NCI-H510A (cell line): ENCODE data around the gene CDKN1A.

ENCODE experiments used
- DNase-seq: peaks from one replicate; lab custom pipeline; 2025; lab: John Stamatoyannopoulos, UW

Gene CDKN1A

DNA sequence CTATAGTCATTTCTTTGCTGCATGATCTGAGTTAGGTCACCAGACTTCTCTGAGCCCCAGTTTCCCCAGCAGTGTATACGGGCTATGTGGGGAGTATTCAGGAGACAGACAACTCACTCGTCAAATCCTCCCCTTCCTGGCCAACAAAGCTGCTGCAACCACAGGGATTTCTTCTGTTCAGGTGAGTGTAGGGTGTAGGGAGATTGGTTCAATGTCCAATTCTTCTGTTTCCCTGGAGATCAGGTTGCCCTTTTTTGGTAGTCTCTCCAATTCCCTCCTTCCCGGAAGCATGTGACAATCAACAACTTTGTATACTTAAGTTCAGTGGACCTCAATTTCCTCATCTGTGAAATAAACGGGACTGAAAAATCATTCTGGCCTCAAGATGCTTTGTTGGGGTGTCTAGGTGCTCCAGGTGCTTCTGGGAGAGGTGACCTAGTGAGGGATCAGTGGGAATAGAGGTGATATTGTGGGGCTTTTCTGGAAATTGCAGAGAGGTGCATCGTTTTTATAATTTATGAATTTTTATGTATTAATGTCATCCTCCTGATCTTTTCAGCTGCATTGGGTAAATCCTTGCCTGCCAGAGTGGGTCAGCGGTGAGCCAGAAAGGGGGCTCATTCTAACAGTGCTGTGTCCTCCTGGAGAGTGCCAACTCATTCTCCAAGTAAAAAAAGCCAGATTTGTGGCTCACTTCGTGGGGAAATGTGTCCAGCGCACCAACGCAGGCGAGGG, 594 bp upstream of the CDKN1A start:
- no peak for DNase-seq

DNA sequence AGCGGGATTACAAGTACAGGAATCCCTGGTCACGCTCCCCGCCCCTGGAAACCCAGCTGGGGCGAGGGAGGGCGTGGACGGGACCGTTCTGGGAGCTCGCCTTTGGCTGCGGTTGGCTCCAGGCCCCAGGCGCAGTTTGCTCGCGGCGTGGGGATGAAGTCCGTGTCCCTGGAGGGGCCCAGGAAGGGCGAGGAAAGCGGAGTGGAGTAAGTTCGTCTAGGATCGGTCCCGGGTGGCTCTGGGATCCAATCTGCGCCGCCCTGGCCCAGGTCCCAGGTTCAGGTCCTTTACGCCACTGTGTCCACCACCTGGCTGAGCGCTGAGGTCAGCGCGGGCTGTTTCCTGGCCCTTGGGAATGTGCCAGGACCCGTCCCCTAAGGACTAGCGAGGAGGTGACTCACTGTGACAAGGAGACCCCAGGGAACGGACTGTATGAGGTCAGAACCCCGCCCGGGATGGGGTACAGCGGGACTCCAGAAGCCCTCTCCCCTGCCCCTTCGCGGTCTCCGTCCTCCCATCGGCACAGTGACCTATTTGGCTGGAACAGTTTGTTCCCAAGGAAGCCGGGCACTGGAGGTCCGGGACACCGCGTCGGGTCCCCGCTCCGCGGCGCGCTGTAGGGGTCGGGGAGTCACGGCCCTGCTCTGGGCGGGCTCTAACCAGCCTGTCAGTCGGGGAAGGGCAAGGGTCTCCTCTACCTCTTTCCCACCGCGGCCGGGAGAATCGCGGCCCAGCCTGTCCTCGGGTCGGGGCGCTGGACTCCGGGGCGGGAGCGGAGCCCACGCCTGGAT, 724 bp downstream of the CDKN1A start:
- no peak for DNase-seq

DNA sequence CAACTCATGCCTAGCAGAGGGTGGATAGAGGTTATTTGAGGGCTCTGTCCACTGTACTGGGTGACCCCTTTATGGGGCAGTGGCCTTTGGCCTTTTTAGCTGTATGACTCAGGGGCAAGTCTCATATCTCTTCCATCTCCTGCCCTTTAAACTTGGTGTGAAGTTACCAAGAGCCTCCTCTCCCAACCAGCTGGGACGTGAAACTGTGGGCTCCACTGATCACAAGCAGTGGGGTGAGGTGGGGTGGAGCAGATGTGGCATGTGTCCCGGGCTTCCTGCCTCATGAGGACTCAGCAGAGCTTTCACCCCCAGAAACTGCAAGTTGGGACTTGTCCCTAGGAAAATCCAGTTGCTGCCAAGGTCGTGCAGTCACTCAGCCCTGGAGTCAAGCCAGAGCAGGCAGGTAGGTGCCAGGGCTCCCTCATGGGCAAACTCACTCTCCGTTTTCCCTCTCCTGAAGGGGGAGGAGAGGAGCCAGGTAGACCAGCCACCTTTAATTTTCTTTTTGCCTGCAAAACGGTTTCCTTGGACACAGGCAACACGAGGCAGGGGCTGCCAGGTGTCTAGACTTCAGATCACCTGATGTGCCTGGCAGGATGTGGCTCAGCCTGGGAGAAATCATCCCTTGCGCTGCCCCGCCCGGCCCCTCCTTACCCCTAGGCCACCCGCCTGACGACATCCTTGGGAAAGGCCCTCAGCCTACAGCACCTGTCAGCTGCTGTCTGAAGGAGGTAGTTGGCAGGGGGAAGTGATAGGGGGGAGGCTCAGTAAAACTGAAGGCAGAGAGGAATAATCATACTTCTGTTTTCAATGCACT, 4.0 kb downstream of the CDKN1A start:
- peak; percentile 96 for DNase-seq

DNA sequence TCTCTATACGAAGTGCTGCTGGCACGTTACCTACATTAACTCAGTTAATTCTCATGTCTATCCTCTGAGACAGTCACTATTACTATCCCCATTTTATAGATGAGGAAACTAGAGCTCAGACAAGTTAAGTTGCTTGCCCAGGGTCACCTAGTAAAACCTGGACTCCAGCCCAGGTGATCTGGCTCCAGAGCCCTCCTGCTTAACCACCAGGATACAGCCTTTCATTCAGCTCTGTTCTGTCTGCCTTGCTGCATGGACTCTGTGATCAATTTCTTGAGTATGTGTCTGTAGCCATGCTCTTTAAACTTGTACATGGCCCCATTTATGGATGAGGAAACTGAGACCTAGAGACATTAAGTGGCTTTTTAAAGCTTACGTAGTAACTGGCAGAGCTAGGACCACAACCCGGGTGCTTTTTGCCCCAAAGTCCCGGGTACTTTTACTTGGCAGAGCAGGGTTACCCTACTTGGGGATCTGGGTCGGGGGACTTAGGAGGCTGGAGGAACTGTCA, 4.7 kb downstream of the CDKN1A start:
- no peak for DNase-seq

DNA sequence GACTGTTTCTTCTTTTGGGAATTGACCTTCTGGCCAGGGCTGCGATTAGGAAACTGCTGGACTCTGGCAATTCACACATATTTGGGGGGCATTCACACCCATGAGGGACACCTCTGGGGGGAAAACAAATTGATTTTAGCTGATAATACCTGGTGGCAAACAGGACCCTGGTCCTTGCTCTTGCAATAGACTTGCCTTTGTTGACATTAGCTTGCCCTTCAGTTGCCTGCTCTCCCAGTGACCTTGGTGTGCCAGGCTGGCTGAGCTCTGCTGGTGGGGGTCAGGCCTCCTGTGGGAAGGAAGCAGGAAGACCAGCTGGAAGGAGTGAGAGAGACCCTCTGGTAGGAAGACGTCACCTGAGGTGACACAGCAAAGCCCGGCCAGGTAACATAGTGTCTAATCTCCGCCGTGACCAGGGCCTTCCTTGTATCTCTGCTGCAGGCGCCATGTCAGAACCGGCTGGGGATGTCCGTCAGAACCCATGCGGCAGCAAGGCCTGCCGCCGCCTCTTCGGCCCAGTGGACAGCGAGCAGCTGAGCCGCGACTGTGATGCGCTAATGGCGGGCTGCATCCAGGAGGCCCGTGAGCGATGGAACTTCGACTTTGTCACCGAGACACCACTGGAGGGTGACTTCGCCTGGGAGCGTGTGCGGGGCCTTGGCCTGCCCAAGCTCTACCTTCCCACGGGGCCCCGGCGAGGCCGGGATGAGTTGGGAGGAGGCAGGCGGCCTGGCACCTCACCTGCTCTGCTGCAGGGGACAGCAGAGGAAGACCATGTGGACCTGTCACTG, 5.3 kb downstream of the CDKN1A start:
- DNase-seq = no peak

DNA sequence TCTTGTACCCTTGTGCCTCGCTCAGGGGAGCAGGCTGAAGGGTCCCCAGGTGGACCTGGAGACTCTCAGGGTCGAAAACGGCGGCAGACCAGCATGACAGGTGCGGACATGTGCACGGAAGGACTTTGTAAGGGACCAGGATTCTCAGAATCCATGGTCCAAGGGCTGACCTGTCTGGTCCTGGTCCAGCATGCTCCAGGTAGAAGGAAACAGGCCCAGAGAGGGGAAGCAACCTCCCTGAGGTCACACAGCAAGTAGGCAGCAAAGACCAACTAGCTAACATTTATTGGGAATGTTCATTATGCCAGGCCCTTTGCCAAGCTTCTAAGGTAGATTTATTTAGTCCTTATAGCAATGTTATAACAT, 5.9 kb downstream of the CDKN1A start:
- DNase-seq = no peak

DNA sequence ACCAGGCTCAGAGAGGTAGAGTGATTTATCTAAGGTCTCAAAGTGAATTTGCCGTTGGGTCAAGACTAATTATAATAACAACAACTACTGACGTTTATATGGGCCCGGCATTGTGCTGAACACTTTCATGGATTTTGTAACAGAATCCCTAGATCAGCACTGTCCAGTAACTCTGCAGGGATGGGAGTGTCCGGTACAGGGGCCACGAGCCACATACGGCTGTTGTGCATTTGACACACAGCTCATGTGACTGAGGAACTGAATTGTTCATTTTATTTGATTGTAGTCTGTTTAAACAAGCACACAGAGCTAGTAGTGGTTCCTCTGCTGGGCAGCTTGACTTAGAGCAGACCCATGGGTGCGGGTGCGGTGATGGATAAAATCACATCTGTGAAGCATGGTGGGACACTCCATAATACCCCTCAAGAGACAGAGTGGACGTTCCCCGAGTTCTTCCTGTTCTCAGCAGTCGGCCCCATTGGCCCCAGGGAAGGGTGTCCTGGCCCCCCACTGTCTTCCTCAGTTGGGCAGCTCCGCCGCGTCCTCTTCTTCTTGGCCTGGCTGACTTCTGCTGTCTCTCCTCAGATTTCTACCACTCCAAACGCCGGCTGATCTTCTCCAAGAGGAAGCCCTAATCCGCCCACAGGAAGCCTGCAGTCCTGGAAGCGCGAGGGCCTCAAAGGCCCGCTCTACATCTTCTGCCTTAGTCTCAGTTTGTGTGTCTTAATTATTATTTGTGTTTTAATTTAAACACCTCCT, 6.8 kb downstream of the CDKN1A start:
- DNase-seq = no peak

DNA sequence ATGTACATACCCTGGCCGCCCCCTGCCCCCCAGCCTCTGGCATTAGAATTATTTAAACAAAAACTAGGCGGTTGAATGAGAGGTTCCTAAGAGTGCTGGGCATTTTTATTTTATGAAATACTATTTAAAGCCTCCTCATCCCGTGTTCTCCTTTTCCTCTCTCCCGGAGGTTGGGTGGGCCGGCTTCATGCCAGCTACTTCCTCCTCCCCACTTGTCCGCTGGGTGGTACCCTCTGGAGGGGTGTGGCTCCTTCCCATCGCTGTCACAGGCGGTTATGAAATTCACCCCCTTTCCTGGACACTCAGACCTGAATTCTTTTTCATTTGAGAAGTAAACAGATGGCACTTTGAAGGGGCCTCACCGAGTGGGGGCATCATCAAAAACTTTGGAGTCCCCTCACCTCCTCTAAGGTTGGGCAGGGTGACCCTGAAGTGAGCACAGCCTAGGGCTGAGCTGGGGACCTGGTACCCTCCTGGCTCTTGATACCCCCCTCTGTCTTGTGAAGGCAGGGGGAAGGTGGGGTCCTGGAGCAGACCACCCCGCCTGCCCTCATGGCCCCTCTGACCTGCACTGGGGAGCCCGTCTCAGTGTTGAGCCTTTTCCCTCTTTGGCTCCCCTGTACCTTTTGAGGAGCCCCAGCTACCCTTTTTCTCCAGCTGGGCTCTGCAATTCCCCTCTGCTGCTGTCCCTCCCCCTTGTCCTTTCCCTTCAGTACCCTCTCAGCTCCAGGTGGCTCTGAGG, 7.6 kb downstream of the CDKN1A start:
- no peak for DNase-seq

DNA sequence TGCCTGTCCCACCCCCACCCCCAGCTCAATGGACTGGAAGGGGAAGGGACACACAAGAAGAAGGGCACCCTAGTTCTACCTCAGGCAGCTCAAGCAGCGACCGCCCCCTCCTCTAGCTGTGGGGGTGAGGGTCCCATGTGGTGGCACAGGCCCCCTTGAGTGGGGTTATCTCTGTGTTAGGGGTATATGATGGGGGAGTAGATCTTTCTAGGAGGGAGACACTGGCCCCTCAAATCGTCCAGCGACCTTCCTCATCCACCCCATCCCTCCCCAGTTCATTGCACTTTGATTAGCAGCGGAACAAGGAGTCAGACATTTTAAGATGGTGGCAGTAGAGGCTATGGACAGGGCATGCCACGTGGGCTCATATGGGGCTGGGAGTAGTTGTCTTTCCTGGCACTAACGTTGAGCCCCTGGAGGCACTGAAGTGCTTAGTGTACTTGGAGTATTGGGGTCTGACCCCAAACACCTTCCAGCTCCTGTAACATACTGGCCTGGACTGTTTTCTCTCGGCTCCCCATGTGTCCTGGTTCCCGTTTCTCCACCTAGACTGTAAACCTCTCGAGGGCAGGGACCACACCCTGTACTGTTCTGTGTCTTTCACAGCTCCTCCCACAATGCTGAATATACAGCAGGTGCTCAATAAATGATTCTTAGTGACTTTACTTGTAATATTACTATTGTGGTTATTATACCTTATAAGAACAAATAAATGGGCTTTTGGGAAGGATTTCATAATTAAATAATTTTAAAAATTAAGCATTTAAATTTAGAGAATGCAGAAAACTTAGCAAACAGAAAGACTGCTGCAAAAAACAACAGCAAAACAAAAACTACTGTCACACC, 8.4 kb downstream of the CDKN1A start:
- DNase-seq = no peak

DNA sequence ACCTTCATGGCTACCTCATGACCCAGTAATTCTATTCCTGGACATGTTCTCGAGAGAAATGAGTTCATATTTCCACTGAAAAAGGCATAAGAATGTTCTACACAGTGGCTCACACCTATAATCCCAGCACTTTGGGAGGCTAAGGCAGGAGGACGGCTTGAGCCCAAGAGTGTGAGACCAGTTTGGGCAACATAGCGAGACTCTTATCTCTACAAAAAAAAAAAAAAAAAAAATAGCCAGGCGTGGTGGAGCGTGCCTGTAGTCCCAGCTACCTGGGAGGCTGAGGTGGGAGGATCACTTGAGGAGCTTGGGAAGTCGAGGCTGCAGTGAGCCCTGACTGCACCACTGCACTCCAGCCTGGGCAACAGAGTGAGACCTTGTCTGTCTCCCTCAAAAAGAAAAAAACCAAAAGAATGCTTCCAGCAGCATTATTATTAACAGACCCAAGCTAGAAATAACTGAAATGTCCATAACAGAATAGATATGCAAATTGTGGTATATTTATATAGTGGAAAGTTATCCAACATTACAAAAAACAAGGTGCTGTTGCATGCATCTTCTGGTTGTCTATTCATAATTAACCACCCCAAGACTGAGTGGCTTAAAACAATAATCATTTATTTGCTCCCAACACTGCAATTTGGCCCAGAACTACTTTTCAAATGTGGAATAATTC, 9.7 kb downstream of the CDKN1A start:
- DNase-seq = no peak

DNA sequence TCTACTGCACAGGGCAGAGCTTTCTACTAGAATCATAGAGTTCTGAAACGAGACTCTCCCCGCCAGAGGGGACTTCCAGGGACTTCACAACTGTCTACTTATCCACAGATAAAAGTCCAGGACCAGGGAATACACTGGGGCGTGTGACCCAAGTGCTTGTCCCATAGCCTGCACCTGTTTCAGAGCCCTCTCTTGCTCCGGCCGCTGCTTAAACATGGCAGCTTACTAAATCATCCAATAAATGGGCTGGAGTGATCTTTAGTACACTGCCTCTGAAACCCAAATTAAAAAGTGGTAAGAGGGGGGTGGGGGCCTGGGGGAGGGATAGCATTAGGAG, 10.2 kb downstream of the CDKN1A start:
- DNase-seq = no peak

DNA sequence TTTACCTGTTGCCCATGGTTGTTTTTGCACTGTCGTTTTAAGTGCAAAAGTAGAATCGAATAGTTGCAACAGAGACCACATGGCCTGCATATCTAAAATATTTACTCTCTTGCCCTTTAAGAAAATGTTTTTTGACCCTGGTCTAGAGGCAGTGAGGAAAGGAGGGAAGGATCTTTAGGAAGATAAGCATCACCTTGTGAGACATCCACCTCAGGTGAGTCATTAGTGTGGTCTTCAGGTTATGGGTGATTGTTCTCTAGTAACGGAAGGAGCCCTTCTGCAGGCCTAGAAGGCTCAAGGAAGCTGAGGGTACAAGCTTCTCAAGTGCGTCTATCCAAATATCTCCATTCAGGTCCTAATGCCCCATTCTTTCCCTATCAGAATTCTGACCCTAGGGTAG, 12.5 kb downstream of the CDKN1A start:
- no peak for DNase-seq

DNA sequence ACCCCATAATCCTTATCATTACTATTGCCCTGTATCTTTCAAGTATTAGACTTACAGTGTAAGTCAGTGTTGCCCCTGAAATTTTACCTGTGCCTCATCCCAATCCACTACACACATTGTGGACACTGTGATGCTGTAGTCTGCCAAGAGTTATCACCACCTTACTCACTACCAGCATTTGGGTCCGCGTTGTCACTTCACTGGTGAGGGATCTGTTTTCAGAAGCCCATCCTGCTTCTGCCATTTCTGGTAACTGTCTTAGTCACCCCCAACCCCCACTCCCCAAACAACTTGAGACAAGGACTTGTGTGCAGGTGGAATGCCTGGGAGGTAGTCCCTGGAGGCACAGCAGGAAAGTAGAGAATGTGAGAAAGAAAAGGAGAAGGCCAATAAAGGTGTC, 13.1 kb downstream of the CDKN1A start:
- DNase-seq = no peak

DNA sequence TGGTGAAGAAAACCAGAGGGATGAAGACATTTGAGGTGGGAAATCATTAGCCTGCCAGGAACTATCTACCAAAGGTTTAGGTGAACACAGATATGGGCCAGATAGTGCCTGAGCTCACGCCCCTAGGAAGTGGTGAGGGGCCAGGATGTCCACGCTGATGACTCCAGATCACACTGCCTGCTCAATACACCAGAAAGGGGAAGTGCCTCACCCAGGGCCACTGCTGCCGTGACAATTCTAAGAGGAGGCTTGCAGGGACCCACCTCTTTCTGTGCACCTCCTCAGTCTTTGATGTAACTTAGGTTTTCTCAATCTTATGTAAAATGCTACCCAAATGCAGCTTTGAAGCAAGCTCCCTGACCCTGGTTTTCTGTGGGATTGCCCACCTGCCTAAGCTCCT, 13.7 kb downstream of the CDKN1A start:
- no peak for DNase-seq

DNA sequence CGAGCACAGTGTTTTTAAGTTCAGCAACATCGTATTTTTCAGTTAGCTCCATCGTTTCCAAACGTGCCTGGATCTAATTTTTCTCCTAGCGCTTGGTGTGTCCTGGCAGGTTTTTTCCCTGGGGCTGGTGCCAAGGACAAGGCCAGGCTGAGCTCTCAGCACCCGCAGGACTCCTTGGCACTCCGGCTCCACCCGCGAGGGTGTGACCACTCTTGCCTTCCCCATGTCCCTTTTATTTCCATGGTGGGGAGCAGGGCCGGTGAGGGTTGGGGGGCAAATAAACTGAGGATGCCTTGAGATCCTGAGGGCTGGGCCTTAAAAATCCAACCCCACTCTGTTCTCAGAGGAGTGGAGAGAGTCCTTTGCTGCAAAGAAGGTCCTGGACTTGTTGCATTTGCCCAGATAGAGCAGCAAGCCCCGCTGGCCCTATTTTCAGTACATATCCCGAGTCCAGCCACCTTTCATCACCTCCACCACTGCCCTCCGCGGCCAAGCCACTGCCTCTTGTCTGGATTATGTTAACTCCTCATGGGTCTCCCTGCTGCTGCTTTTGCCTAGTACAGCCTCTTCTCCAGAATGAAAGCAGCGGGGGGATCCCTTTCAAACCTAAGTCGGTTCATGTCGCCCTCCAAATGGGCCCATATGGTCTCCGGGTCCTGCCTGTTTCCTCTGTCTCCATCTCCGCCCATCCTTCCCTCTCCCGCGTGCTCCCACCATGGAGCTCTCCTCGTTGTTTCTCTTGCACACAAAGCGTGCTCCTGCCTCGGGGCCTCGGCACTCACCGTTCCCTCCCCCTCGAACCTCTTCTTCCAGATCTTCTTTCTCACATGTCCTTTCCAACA, 14.6 kb downstream of the CDKN1A start:
- no peak for DNase-seq

DNA sequence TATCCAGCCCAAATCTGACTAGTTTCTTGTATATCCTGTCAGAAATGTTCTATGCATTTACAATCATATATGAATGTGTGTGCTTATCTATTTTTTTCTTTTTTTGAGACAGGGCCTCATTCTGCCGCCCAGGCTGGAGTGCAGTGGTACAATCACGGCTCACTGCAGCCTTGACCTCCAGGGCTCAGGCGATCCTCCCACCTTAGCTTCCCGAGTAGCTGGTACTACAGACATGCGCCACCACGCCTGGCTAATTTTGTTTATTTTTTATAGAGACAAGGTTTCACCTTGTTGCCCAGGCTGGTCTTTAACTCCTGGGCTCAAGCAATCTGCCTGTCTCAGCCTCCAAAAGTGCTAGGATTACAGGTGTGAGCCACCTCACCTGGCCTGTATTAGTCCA, 16.1 kb downstream of the CDKN1A start:
- DNase-seq = no peak

DNA sequence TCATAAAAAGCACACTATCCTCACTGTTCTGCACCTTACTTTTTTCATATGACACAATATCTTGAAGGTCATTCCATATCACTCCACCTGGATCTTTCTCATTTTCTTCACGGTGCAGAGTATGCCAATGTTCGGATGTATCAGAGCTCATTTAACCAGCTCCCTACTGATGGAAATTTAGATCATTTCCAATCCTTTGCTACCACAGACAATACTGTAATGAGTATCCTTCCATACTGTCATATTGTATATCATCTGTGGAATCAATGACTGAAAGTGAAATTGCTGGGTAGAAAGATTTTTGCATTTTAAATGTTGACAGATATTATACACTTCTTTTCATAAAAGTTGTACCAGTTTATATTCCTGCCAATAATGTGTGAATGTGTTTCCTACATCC, 16.9 kb downstream of the CDKN1A start:
- no peak for DNase-seq

DNA sequence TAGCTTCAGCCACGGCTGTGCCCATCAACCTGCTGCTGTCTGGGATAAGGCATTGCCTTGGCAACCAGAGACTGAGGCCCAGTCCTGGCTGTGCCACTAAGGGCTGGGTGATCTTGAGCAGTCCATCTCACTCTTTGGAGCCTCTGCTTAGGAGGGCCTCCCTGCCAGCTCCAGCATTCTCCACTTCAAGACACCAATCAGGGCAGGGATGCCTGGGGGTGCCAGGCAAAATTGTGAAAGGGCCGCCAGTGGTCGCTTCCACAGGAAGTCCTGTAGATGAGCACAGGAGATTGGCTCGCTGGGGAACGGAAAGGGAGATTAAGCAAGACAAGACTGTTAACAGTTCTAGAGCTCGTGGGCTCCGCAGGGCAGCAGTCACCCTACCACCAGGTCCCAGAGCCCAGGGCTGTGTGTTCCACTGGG, 19.0 kb downstream of the CDKN1A start, which contains the start of gene RAB44:
TSS of gene RAB44 (plus strand) at position 346 of the 423 bp plus-strand sequence. CDS start 6,410 bp downstream, outside the sequence.
- no peak for DNase-seq
